ENCODE data around the gene ARMC7. TPM values are rescaled to one million over a fixed set of nuclear protein-coding genes. Genes with fewer than 3 reads are reported as not detected.

The ARMC7 gene
- total RNA-seq, 1 donor from 2014 or later: 6.2 TPM

GRCh38 chr17:75073618-75074047 lies 36.1 kb upstream of the ARMC7 start:
- Histone ChIP-seq H3K9me3 (replicated peaks) (no peaks in the 10 kb centered on the region), H3K27ac (replicated peaks) (no peak overlapping the region), H3K27me3 (ENCODE audit: low read depth) (no peaks in the 10 kb centered on the region), H3K36me3 (no peaks in the 10 kb centered on the region), H3K4me3 (no peak overlapping the region), H3K4me1 (peaks cover 32% of the 10 kb centered on the region)
- intact Hi-C loops (cut with micrococcal nuclease): no loop called here
- no peak for DNase-seq
- TF ChIP-seq CTCF (IDR thresholded peaks at IDR 0.05; ENCODE audit: borderline replicate concordance): no peak

- peaks cover 41% of the 10 kb centered on the region for H3K4me1 ChIP-seq
Observed at GRCh38 chr17:75074532-75074931, 35.2 kb upstream of the ARMC7 start.

GRCh38 chr17:75075597-75076336 lies 34.0 kb upstream of the ARMC7 start:
- Histone ChIP-seq H3K36me3 (no peaks in the 10 kb centered on the region), H3K4me3 (no peak overlapping the region), H3K27me3 (ENCODE audit: low read depth) (no peaks in the 10 kb centered on the region), H3K9me3 (replicated peaks) (no peaks in the 10 kb centered on the region), H3K4me1 (peaks cover 47% of the 10 kb centered on the region), H3K27ac (replicated peaks) (no peak overlapping the region)
- intact Hi-C loops (cut with micrococcal nuclease): no loop called here
- DNase-seq: no peak
- TF ChIP-seq CTCF (IDR thresholded peaks at IDR 0.05; ENCODE audit: borderline replicate concordance): no peak

More at GRCh38 chr17:75074532-75074931, 35.2 kb upstream of the ARMC7 start:
- intact Hi-C loops (cut with micrococcal nuclease): no loop called here
- Histone ChIP-seq H3K36me3 (no peaks in the 10 kb centered on the region), H3K27me3 (ENCODE audit: low read depth) (no peaks in the 10 kb centered on the region), H3K27ac (replicated peaks) (no peak overlapping the region), H3K4me3 (no peak overlapping the region), H3K9me3 (replicated peaks) (no peaks in the 10 kb centered on the region)
- DNase-seq: no peak
- TF ChIP-seq CTCF (IDR thresholded peaks at IDR 0.05; ENCODE audit: borderline replicate concordance): no peak

GRCh38 chr17:75077072-75077495 lies 32.7 kb upstream of the ARMC7 start:
- H3K4me1 ChIP-seq: peaks cover 40% of the 10 kb centered on the region
- H3K9me3 ChIP-seq (replicated peaks): no peaks in the 10 kb centered on the region
- peak overlapping the region; percentile 88 for H3K27ac ChIP-seq (replicated peaks)
- TF ChIP-seq CTCF (IDR thresholded peaks at IDR 0.05; ENCODE audit: borderline replicate concordance): no peak
- intact Hi-C loops (cut with micrococcal nuclease): no loop called here
- peak overlapping the region; percentile 71 for H3K4me3 ChIP-seq
- H3K27me3 ChIP-seq (ENCODE audit: low read depth): no peaks in the 10 kb centered on the region
- H3K36me3 ChIP-seq: no peaks in the 10 kb centered on the region
- no peak for DNase-seq

GRCh38 chr17:75077496-75078283 lies 32.1 kb upstream of the ARMC7 start:
- H3K27me3 ChIP-seq (ENCODE audit: low read depth): no peaks in the 10 kb centered on the region
- peaks cover 34% of the 10 kb centered on the region for H3K4me1 ChIP-seq
- peak; percentile 56 for TF ChIP-seq CTCF (IDR thresholded peaks at IDR 0.05; ENCODE audit: borderline replicate concordance)
- peak overlapping the region; percentile 71 for H3K4me3 ChIP-seq
- no peaks in the 10 kb centered on the region for H3K36me3 ChIP-seq
- peak; percentile 79 for DNase-seq
- no peaks in the 10 kb centered on the region for H3K9me3 ChIP-seq (replicated peaks)
- intact Hi-C loops (cut with micrococcal nuclease): no loop called here
- peak overlapping the region; percentile 88 for H3K27ac ChIP-seq (replicated peaks)
